Memory B cell (primary cell): ENCODE data around the gene KRT36.

Experiments
- ATAC-seq: fragments of 150-1000 bp; cut with Tn5 transposase; 2 replicates; pipeline ENCODE4 v1.10.0; 2021; ENCODE audit warnings: low read depth, mild to moderate bottlenecking, moderate library complexity
- DNase-seq, 2 donors: peaks; one replicate each; pipeline ENCODE4 v3.0.0; 2022; ENCODE audit warnings: low spot score in 2 of 2
- H3K27ac Mint-ChIP-seq: one replicate; pipeline ENCODE4 v1.8.0; 2022; ENCODE audit warnings: mild to moderate bottlenecking, moderate library complexity, mixed read lengths
- H3K27me3 Mint-ChIP-seq: one replicate; pipeline ENCODE4 v1.8.0; 2022; ENCODE audit warnings: mixed read lengths
- H3K36me3 Mint-ChIP-seq: one replicate; pipeline ENCODE4 v1.8.0; 2022; ENCODE audit warnings: mild to moderate bottlenecking, mixed read lengths
- H3K4me1 Mint-ChIP-seq: one replicate; pipeline ENCODE4 v1.8.0; 2022; ENCODE audit warnings: mixed read lengths
- H3K4me3 Mint-ChIP-seq: one replicate; pipeline ENCODE4 v1.8.0; 2022; ENCODE audit warnings: mild to moderate bottlenecking, moderate library complexity, mixed read lengths
- H3K9me3 Mint-ChIP-seq: one replicate; pipeline ENCODE4 v1.8.0; 2022; ENCODE audit warnings: mixed read lengths

KRT36 gene

DNA sequence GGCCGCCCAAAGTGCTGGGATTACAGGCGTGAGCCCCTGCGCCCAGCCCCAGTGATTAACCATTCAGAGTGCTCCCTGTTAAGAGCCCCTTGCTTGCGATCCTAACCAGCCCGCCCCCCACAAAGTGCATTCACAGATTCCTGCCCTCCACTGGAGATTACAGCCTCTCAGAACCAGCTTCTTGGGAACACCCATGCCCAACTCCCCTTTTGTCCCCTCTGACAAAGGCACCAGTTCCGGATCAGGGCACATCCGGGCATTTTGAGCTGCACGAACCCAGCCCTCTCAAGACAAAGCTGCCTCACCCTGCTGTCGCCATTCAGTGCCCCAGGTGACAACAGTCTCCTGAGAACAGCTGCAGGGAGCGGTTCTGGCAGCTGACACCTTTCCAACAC, 39.2 kb upstream of the KRT36 start:
- no peak for DNase-seq

DNA sequence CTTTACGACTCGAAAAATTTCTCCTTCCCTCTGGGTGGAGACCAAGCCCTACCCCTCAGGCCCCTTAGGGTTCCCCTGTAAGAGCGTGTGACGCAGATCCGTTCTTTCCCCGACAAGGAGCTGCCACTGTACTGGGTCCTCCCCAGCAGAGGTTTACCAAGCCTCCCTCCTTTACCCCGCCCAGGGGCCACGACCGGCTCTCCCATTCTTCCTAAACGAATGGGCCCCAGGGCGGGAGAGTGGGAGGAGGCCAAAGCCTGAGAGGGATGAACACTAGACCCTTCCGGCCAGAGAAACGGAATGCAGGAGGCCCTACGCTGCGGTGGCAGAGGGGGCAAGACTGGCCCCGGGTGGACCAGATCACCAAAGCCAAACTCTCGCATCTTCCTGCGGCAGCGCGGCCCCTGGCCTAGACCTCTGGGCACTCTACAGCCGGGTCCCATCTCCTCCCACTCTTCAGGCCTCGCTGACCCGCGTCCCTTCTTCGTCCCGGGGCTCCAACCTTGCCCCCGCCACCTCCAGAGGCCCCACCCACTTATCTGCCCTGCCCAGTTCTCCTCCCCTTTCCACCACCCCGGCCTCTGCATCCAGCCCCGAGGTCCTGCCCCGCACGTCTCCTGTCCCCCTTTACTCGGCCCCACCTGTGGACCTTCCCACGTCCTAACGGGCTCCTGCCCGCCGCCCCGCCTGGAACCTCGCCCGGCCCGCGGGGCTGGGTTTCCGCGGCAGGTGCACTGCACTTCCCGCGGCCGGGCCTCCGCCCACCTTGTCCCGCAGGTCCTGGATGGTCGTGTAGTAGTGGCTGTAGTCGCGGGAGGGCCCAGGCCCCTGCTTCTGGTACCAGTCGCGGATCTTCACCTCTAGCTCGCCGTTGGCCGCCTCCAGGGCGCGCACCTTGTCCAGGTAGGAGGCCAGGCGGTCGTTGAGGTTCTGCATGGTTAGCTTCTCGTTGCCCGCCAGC, 37.6 kb upstream of the KRT36 start:
- H3K4me3 Mint-ChIP-seq = peak overlapping the region; percentile 32
- H3K27ac Mint-ChIP-seq = no peak overlapping the region
- peaks cover 4% of the 10 kb centered on the region for H3K4me1 Mint-ChIP-seq
- ATAC-seq = no peak
- H3K36me3 Mint-ChIP-seq = no peaks in the 10 kb centered on the region
- no peaks in the 10 kb centered on the region for H3K9me3 Mint-ChIP-seq
- peaks cover 28% of the 10 kb centered on the region for H3K27me3 Mint-ChIP-seq
- DNase-seq = no peak

More for the DNA sequence above, 39.2 kb upstream of the KRT36 start:
- Mint-ChIP-seq H3K27me3 (peaks cover 38% of the 10 kb centered on the region), H3K36me3 (peaks cover 1% of the 10 kb centered on the region), H3K4me3 (no peak overlapping the region), H3K27ac (no peak overlapping the region), H3K9me3 (peaks cover 1% of the 10 kb centered on the region), H3K4me1 (peaks cover 4% of the 10 kb centered on the region)
- no peak for ATAC-seq

DNA sequence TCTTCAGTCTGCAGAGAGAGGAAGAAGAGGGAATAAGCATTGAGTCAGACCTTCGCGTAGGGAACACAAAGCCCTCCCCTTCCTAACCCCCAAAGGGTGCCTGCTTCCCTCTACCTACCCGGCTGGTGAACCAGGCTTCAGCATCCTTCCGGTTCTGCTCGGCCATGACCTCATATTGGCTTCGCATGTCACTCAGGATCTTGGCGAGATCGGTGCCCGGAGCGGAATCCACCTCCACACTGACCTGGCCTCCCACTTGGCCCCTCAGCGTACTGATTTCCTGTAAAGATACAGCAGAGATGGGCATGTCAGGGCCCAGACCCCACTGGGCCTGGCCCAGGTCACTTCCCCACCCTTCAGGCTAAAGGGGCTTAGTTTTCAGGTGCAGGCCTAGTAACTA, 34.6 kb upstream of the KRT36 start:
- DNase-seq = no peak
- Mint-ChIP-seq H3K9me3 (no peaks in the 10 kb centered on the region), H3K36me3 (no peaks in the 10 kb centered on the region), H3K4me1 (peaks cover 4% of the 10 kb centered on the region), H3K27ac (no peak overlapping the region), H3K4me3 (no peak overlapping the region), H3K27me3 (peaks cover 20% of the 10 kb centered on the region)
- no peak for ATAC-seq

DNA sequence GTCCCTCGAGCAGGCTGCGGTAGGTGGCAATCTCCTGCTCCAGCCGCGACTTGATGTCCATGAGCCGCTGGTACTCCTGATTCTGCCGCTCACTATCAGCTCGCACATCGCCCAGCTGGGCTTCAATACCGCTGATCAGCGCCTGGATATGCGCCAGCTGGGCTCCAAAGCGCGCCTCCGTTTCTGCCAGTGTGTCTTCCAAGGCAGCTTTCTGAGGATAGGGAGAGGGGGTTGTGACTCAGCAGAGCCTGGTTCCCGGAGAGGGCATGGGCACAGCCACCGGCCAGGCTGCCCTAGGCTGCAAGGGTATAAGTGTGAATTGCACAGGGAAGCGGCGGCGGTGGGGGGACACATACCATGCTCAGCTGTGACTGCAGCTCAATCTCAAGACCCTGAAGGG, 34.1 kb upstream of the KRT36 start:
- H3K9me3 Mint-ChIP-seq = no peaks in the 10 kb centered on the region
- H3K27me3 Mint-ChIP-seq = peaks cover 19% of the 10 kb centered on the region
- ATAC-seq = no peak
- H3K36me3 Mint-ChIP-seq = no peaks in the 10 kb centered on the region
- DNase-seq = no peak
- H3K27ac Mint-ChIP-seq = no peak overlapping the region
- peaks cover 4% of the 10 kb centered on the region for H3K4me1 Mint-ChIP-seq
- no peak overlapping the region for H3K4me3 Mint-ChIP-seq

DNA sequence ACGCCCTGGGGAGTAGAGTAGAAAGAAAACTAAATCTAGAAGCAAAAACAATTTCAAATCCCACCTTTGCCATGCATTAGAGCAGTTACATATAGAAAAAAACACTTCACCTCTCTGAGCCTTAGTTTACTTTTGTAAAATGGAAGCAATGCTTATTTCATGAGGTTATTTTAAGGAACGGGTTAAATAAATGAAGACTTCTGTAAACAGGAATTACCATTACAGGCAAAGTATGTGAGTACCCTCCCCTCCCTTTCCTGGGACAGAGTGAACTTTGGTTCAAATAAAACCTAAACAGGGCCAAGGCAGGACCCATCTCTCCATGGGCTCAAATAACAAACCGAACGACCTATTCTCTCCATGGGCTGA, 33.5 kb upstream of the KRT36 start:
- H3K27me3 Mint-ChIP-seq = peaks cover 16% of the 10 kb centered on the region
- H3K4me3 Mint-ChIP-seq = no peak overlapping the region
- ATAC-seq = no peak
- DNase-seq = no peak
- peaks cover 2% of the 10 kb centered on the region for H3K4me1 Mint-ChIP-seq
- no peaks in the 10 kb centered on the region for H3K36me3 Mint-ChIP-seq
- no peak overlapping the region for H3K27ac Mint-ChIP-seq
- no peaks in the 10 kb centered on the region for H3K9me3 Mint-ChIP-seq

DNA sequence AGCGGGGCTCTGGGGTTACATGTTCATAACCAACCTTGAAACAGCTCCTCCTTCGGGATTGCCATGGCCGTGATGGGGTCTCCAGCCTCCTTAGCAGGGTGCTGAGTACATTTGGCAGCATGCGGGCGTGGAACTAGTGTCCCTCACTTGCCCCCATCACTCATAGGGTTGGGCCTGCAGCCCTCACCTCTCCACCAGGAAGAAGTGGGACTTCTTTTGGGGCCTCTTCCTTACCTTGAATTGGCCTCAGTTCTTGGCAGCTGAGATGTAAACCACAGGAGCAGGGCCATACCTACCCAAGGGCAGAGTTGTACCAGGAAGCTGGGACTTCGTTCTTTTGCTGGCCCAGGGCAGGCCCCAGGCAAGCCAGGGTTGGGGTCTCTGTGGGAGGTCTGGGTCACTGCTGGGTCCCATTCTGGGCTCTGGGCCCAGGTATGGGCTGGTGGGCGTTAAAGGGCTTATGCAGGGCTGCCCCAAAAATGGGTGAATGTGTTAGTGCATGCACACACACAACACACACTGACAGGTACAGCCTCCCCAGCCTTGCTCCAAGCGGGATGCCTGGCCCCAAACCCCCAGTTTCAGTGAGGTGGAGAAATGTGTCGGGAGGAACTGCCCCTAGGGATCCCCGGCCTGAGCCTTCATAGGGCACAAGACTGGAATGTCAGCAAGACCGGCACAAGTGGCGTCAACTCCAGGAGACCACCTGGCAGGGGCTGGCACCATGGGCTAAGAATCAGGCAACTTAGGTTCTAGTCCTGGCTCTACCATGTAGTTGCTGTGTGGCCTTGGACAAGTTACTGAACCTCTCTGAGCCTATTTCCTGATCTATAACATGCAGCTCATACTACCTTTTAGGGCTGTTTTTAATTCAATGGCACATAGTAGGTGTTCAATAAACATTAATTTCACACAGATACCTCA, 32.9 kb upstream of the KRT36 start:
- Mint-ChIP-seq H3K27me3 (peaks cover 16% of the 10 kb centered on the region), H3K9me3 (no peaks in the 10 kb centered on the region), H3K36me3 (no peaks in the 10 kb centered on the region), H3K27ac (no peak overlapping the region), H3K4me1 (peaks cover 2% of the 10 kb centered on the region), H3K4me3 (no peak overlapping the region)
- no peak for DNase-seq
- no peak for ATAC-seq

DNA sequence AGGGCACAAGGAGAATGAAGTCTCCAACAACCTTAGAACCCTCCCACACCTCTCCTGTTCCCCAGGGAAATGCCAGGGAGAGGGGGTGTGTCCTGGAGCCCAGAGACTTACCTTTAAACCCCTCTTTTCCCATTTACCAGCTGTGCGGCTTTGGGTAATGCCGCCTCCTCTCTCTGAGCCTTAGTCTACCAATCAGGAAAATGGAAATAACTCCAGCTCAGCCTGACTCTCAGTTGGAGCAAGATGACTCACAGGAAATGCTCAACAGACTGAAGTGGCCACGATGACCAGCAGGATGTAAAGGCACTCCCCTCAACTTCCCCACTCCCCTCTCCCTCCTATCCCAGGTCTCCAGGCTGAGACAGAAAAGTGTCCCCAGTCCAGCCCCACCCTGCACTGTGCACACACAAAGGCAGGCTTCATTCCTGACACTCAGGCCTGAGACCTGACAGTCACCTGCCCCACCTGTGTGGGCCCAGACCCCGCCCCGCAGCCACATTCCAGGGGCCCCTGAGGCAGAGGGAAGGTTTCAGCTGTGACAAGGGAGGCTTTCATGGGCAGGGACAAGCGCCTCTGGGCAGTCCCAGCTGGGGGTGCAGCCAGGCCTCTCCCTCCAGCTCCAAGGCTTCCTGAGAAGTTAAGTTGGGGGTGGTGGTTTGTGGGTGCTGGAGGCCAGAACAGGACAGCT, 32.0 kb upstream of the KRT36 start:
- DNase-seq (no peak), ATAC-seq (no peak)
- Mint-ChIP-seq H3K4me1 (no peaks in the 10 kb centered on the region), H3K4me3 (no peak overlapping the region), H3K36me3 (no peaks in the 10 kb centered on the region), H3K9me3 (no peaks in the 10 kb centered on the region), H3K27ac (no peak overlapping the region), H3K27me3 (peaks cover 18% of the 10 kb centered on the region)

DNA sequence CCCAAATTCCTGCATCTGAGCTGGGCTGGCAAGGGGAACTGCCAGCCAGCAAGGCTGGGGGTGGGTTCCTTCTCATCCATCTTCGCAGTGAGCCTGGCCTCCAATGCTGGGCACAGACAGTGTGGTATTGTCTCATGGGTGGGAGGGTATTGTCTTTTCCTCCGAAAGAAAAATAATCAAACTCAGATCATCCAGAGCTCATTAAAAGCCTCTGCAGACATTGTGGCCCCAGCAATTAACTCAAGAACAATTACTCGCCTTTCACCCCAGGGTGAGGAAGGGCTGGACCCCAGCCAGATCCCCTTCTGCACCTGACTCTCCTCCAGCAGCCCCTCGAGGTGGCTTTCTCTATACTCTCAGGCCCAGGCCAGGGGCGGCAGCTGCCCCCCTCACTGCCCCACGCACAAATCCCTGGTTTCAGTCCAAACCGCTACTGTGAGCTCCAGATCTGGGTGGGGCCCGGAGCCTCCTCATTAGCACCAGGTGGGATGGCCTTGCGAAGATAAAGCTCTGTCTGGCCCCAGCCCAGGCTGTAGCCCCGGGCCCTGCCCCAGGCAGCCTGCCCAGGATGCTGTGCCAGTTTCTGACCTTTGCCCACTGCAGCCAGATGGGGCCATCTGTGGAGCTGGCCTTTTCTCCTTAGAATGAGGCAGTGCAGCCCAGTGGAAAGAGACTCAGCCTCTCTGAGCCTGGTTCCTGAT, 31.3 kb upstream of the KRT36 start:
- H3K27me3 Mint-ChIP-seq = peaks cover 18% of the 10 kb centered on the region
- DNase-seq (no peak), ATAC-seq (no peak)
- H3K4me1 Mint-ChIP-seq = no peaks in the 10 kb centered on the region
- H3K9me3 Mint-ChIP-seq = no peaks in the 10 kb centered on the region
- no peaks in the 10 kb centered on the region for H3K36me3 Mint-ChIP-seq
- H3K27ac Mint-ChIP-seq = no peak overlapping the region
- H3K4me3 Mint-ChIP-seq = no peak overlapping the region

DNA sequence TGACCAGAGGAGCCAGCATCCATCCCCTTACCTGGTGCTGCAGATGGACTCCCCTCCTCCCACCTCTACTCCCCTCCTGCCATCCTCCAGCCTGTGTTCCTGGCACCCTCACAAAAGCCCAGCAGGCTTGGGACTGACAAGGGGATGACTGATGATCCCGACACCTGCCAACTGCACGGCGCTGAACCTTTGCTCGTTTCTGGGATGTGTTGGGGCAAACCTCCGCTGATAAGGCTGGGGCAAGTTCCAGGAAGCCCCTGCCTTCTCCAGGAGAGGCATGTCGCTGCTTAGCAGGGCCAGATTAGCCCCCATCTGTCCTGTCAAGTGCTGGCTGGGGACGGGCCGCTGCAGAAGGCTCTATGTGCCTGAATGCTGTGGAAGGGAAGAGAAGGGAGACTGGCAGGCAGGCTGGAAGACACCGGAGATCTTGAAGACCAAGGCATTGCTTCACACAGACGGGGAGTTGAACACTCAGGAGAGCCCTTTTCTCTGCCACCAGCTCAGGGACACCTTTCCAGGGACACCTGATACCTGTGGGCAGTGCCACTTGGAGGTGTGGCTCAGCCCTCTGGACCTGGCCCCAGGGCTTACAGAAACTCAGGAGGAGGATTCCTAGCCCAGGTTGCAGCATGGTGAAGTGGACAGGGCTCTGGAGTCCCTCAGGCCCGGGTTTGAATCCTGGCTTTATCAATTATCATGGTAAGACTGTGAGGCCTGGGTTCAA, 30.0 kb upstream of the KRT36 start:
- H3K9me3 Mint-ChIP-seq = no peaks in the 10 kb centered on the region
- H3K27me3 Mint-ChIP-seq = peaks cover 17% of the 10 kb centered on the region
- no peak overlapping the region for H3K4me3 Mint-ChIP-seq
- no peak overlapping the region for H3K27ac Mint-ChIP-seq
- ATAC-seq (no peak), DNase-seq (no peak)
- no peaks in the 10 kb centered on the region for H3K4me1 Mint-ChIP-seq
- H3K36me3 Mint-ChIP-seq = no peaks in the 10 kb centered on the region

DNA sequence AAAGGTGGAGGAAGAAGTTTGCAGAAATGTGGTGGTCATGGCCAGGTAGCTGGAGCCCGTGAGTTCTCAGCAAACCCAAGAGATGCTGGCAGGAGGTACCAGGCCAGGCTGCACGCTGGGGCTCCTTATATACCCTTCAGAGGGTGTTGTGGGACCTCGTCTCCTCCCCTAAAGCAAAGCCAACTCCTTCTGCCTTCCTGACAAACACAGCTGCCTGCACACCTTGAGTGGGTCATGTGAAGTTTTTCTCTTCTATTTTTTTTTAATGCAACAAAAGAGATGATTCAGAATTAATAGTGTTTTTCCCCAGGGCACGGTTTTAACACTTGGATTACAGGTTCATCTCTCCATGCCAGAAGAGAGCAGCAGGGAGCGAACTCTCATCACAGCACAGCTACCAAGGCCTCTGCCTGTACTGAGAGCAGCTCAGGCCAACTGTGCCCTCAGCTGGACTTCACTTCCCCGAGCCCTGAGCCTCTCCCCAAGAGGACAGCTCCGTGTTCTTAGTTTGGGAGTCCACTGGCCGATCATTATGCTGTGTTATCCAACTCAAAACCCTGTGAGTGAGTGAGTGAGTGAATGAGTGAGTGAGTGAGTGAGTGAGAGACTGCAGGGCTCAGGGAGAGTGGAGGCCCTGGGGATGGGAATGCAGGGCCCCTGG, 29.2 kb upstream of the KRT36 start, which contains the start of gene KRT15:
Gene KRT15, minus strand, starts transcription at position 102 of the 661 bp plus-strand sequence. Its CDS starts 63 bp downstream, at position 39.
- no peaks in the 10 kb centered on the region for H3K9me3 Mint-ChIP-seq
- no peak within 1 kb of the TSS for H3K4me3 Mint-ChIP-seq
- H3K4me1 Mint-ChIP-seq = no peaks in the 10 kb centered on the region
- H3K27me3 Mint-ChIP-seq = peaks cover 19% of the 10 kb centered on the region
- H3K36me3 Mint-ChIP-seq = no peaks in the 10 kb centered on the region
- DNase-seq (no peak), ATAC-seq (no peak)
- no peak within 1 kb of the TSS for H3K27ac Mint-ChIP-seq

DNA sequence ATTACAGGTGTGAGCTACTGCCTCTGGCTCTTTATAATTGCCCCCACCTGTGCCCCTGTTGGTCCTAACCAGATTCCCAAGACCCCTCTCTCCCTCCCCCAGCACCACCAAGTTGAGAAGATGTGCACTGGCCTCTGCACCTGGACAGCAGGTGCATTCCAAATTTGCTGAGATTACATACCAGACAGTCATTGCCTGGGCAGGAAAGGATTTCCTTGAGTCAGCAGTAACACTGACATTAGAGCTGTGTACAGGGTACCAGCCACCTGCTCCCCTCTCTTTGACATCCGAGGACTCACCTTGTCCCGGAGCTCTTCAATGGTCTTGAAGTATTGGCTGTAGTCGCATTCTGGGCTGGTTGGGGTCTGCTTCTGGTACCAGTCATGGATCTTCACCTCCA, 28.3 kb upstream of the KRT36 start:
- Mint-ChIP-seq H3K4me1 (no peaks in the 10 kb centered on the region), H3K9me3 (no peaks in the 10 kb centered on the region), H3K4me3 (no peak overlapping the region), H3K27ac (no peak overlapping the region), H3K36me3 (no peaks in the 10 kb centered on the region), H3K27me3 (peaks cover 19% of the 10 kb centered on the region)
- no peak for ATAC-seq
- DNase-seq = no peak

DNA sequence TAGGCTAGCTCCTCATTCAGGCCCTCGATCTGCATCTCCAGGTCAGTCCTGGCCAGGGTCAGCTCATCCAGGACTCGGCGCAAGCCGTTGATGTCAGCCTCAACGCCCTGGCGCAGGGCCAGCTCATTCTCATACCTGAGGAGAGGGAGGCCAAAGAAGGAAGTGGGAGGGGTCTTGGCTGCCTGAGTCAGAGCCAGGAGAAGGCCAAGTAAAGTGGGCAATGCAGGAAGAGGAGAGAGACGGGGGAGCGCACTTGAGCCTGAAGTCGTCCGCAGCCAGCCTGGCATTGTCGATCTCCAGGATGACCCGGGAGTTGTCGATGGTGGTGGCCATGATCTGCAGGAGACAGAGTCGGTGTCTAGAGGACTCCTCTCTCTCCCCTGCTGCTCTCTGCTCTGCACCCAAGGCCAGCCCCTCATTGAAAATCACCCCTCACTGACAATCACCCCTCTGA, 27.1 kb upstream of the KRT36 start:
- no peak for DNase-seq
- H3K27ac Mint-ChIP-seq = no peak overlapping the region
- ATAC-seq = no peak
- no peaks in the 10 kb centered on the region for H3K4me1 Mint-ChIP-seq
- H3K4me3 Mint-ChIP-seq = no peak overlapping the region
- peaks cover 23% of the 10 kb centered on the region for H3K27me3 Mint-ChIP-seq
- H3K9me3 Mint-ChIP-seq = no peaks in the 10 kb centered on the region
- no peaks in the 10 kb centered on the region for H3K36me3 Mint-ChIP-seq
